A673 (cell line): Measurements from ENCODE around the gene NHEJ1. TPM values are rescaled to one million over a fixed set of nuclear protein-coding genes. Genes with fewer than 3 reads are reported as not detected.

Source experiments
- BruUV-seq: library from RNA; stranded (reverse); fragments of 400-500 nt; replicated peaks from 2 replicates; lab custom pipeline; 2021; lab: Mats Ljungman, UMichigan
- CTCF ChIA-PET: fragments of 300-600 bp; sonication (Branson Sonifier 250); formaldehyde crosslinking; loops from one replicate; lab custom pipeline; 2022; ENCODE audit warnings: antibody characterized with exemption; lab: Charles Lee
- POLR2A ChIA-PET: fragments of 300-600 bp; sonication (Branson Sonifier 250); formaldehyde crosslinking; loops from one replicate; lab custom pipeline; 2022; ENCODE audit warnings: antibody characterized with exemption; ENCODE audit not compliant: low non-redundant PET; lab: Charles Lee
- DNase-seq: peaks from one replicate; pipeline ENCODE4 v3.0.0-alpha.2; 2015; ENCODE audit warnings: low spot score
- H3K27ac ChIP-seq: fragments of 200-600 bp; sonication (generic); 2 replicates; pipeline ENCODE4 v1.5.1; 2016; ENCODE audit warnings: mixed run types, low read depth, mild to moderate bottlenecking, mixed read lengths, antibody characterized with exemption, low read length; ENCODE audit not compliant: poor library complexity, severe bottlenecking
- H3K27me3 ChIP-seq: fragments of 200-600 bp; sonication (generic); replicated peaks from 2 replicates; pipeline ENCODE4 v1.6.1; 2017; ENCODE audit warnings: mixed run types, low read depth, mild to moderate bottlenecking, mixed read lengths, antibody characterized with exemption, low read length; ENCODE audit not compliant: insufficient read depth, poor library complexity
- H3K36me3 ChIP-seq: fragments of 200-600 bp; sonication (generic); 2 replicates; pipeline ENCODE4 v1.6.1; 2016; ENCODE audit warnings: mixed run types, mild to moderate bottlenecking, mixed read lengths, antibody characterized with exemption, low read length; ENCODE audit not compliant: insufficient read depth, poor library complexity, severe bottlenecking
- H3K4me1 ChIP-seq: fragments of 200-600 bp; sonication (generic); 2 replicates; pipeline ENCODE4 v1.6.1; 2017; ENCODE audit warnings: mixed run types, mild to moderate bottlenecking, mixed read lengths, antibody characterized with exemption, low read length; ENCODE audit not compliant: insufficient read depth, poor library complexity, severe bottlenecking
- H3K4me3 ChIP-seq: fragments of 200-600 bp; sonication (generic); 2 replicates; pipeline ENCODE4 v1.5.1; 2016; ENCODE audit warnings: low read depth, mixed run types, mild to moderate bottlenecking, mixed read lengths, low read length; ENCODE audit not compliant: poor library complexity, severe bottlenecking
- H3K9me3 ChIP-seq: fragments of 200-600 bp; sonication (generic); 2 replicates; pipeline ENCODE4 v1.6.1; 2016; ENCODE audit warnings: mixed run types, low read depth, mild to moderate bottlenecking, mixed read lengths, antibody characterized with exemption, low read length; ENCODE audit not compliant: poor library complexity, severe bottlenecking
- EZH2 ChIP-seq: fragments of 200-600 bp; sonication (generic); IDR thresholded peaks from 2 replicates; pipeline ENCODE4 v1.6.1; 2017; ENCODE audit warnings: borderline replicate concordance, low read depth, mild to moderate bottlenecking, mixed read lengths, antibody characterized with exemption, low read length; ENCODE audit not compliant: poor library complexity, severe bottlenecking
- intact Hi-C: fragments of 100-400 bp; cut with micrococcal nuclease; formaldehyde crosslinking; loops from one replicate; pipeline ENCODE4 v1.10.0; 2022; ENCODE audit not compliant: unreplicated experiment
- total RNA-seq: library from RNA; stranded (reverse); gene quantifications from 2 replicates; pipeline ENCODE4 v1.2.3, GENCODE V29; 2021
- TF ChIP-seq, protein P1 (sequence below): fragments of 300-800, 200-600 bp; sonication (generic); conservative IDR thresholded peaks from 2 replicates; pipeline ENCODE4 v1.5.1; 2017; ENCODE audit warnings: low read depth, mild to moderate bottlenecking, antibody characterized with exemption, low read length, moderate library complexity, mixed read lengths

The NHEJ1 gene
- total RNA-seq, 1 experiment from 2014 or later = 18.0 TPM

GRCh38 chr2:219035942-219036341 lies 124.7 kb downstream of the NHEJ1 start:
- TF ChIP-seq EZH2 = no peak
- TF ChIP-seq, protein P1, sequence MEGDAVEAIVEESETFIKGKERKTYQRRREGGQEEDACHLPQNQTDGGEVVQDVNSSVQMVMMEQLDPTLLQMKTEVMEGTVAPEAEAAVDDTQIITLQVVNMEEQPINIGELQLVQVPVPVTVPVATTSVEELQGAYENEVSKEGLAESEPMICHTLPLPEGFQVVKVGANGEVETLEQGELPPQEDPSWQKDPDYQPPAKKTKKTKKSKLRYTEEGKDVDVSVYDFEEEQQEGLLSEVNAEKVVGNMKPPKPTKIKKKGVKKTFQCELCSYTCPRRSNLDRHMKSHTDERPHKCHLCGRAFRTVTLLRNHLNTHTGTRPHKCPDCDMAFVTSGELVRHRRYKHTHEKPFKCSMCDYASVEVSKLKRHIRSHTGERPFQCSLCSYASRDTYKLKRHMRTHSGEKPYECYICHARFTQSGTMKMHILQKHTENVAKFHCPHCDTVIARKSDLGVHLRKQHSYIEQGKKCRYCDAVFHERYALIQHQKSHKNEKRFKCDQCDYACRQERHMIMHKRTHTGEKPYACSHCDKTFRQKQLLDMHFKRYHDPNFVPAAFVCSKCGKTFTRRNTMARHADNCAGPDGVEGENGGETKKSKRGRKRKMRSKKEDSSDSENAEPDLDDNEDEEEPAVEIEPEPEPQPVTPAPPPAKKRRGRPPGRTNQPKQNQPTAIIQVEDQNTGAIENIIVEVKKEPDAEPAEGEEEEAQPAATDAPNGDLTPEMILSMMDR = no peak
- H3K27me3 ChIP-seq = peaks cover 30% of the 10 kb centered on the region
- no peaks in the 10 kb centered on the region for H3K4me1 ChIP-seq
- no peak overlapping the region for H3K27ac ChIP-seq
- no peaks in the 10 kb centered on the region for H3K36me3 ChIP-seq
- intact Hi-C loops = no loop called here
- no TSS peak for BruUV-seq
- H3K9me3 ChIP-seq = no peaks in the 10 kb centered on the region
- CTCF ChIA-PET = interaction anchor here (0.8 kb wide), 1 partner anchor 119 kb away, joined by 3 read pairs; no protein-coding TSS in a partner anchor
- H3K4me3 ChIP-seq = no peak overlapping the region
- POLR2A ChIA-PET = no interaction called here
- DNase-seq = no peak

DNA sequence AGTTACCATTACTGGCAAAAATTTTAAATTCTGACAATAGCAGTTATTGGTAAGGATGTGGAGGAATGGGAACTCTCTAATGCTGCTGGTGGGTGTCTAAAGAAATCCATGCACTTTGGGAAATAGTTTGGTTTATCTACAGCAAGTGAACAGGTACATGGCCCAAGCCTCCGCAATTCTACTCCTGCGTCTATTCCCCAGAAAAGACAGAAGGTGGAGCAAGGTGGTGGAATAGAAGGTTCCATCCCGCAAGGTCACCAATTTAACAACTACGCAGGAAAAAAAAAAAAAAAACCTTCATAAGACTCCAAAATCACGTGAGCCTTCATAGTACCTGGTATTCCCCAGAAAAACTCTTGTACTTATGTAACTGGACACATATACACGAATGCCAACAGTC lies 125.8 kb downstream of the NHEJ1 start:
- BruUV-seq = no TSS peak
- Histone ChIP-seq H3K9me3 (no peaks in the 10 kb centered on the region), H3K4me1 (no peaks in the 10 kb centered on the region), H3K4me3 (no peak overlapping the region), H3K36me3 (no peaks in the 10 kb centered on the region), H3K27me3 (peaks cover 22% of the 10 kb centered on the region), H3K27ac (no peak overlapping the region)
- ChIA-PET CTCF (no interaction called here), POLR2A (no interaction called here)
- intact Hi-C loops = no loop called here
- no peak for DNase-seq
- no peak for TF ChIP-seq EZH2
- TF ChIP-seq, protein P1 = no peak

DNA sequence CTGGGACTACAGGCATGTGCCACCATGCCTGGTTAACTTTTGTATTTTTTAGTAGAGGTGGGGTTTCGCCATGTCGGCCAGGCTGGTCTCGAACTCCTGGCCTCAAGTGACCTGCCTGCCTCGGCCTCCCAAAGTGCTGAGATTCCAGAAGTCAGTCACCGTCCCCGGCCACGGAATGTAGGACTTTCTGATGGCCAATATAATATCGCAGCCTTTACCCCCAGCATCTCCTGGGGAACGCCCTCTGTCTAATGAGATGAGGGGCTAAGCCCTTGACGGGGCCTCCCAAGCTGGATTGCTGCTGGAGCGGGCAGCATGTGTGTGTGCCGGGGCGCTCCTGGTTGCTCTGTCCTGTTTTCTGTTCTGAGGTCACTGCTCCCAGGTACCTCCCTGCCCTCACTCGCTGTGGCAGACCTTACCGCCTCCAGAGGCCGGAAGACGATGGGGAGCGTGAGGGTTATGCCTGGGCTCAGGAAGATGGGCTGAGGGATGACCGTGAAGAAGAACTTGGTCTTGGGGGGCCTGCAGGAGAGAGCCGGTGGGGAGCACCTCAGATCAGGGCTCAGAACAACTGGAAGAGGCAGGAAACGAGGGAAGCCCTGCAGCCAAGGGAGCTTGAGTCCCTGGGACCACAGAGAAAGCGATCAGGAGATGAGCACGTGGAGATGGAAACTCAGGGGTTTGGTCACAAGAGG lies 128.4 kb downstream of the NHEJ1 start:
- intact Hi-C loops = no loop called here
- no peak overlapping the region for H3K27ac ChIP-seq
- CTCF ChIA-PET = interaction anchor here (0.6 kb wide), 1 partner anchor 87 kb away, joined by 7 read pairs; no protein-coding TSS in a partner anchor
- H3K4me1 ChIP-seq = no peaks in the 10 kb centered on the region
- DNase-seq = no peak
- BruUV-seq = no TSS peak
- no peaks in the 10 kb centered on the region for H3K36me3 ChIP-seq
- no peaks in the 10 kb centered on the region for H3K9me3 ChIP-seq
- peaks cover 22% of the 10 kb centered on the region for H3K27me3 ChIP-seq
- POLR2A ChIA-PET = no interaction called here
- TF ChIP-seq, protein P1 = no peak
- no peak for TF ChIP-seq EZH2
- no peak overlapping the region for H3K4me3 ChIP-seq
